Brain microvascular endothelial cell (primary cell): ENCODE measurements around the gene PRR23A.

Experiments used
- DNase-seq: peaks from one replicate; pipeline ENCODE4 v3.0.0-alpha.2; 2020
- H3K27ac ChIP-seq: fragments of 250-450 bp; sonication (Bioruptor Pico); 2 replicates; pipeline ENCODE4 v1.5.1; 2020; ENCODE audit warnings: mild to moderate bottlenecking, moderate library complexity
- H3K27me3 ChIP-seq: fragments of 250-450 bp; sonication (Bioruptor Pico); replicated peaks from 2 replicates; pipeline ENCODE4 v1.5.1; 2020; ENCODE audit warnings: mild to moderate bottlenecking
- H3K36me3 ChIP-seq: fragments of 250-450 bp; sonication (Bioruptor Pico); replicated peaks from 2 replicates; pipeline ENCODE4 v1.5.1; 2020; ENCODE audit warnings: mild to moderate bottlenecking
- H3K4me3 ChIP-seq: 2 replicates; pipeline ENCODE4 v1.5.1; 2011; ENCODE audit warnings: low read depth, mild to moderate bottlenecking, control low read depth, low read length, moderate library complexity
- CTCF ChIP-seq: IDR thresholded peaks from 2 replicates; pipeline ENCODE4 v1.5.1; 2011; ENCODE audit warnings: low read depth, mild to moderate bottlenecking, moderate library complexity, low read length, control low read depth, inconsistent platforms; ENCODE audit errors: missing control alignments
- in situ Hi-C: cut with HindIII; loops from 2 replicates; pipeline ENCODE4 v1.10.0; 2017; ENCODE audit warnings: low sequenced_read_pairs, low pct_ligation_motif_present

PRR23A gene

GRCh38 chr3:139006051-139006716 is at the start of gene PRR23A:
Gene PRR23A, minus strand, starts transcription at chr3:139006268. Its CDS starts 0 bp downstream, at chr3:139006268.
- H3K27ac ChIP-seq, result no peak within 1 kb of the TSS
- no peak for DNase-seq
- in situ Hi-C loops, result no loop called here
- no peak within 1 kb of the TSS for H3K4me3 ChIP-seq
- TF ChIP-seq CTCF, result no peak
- no peaks in the 10 kb centered on the region for H3K36me3 ChIP-seq
- no peaks in the 10 kb centered on the region for H3K27me3 ChIP-seq

GRCh38 chr3:139052802-139053600 is 46.9 kb upstream of the PRR23A start:
- TF ChIP-seq CTCF, result no peak
- H3K27ac ChIP-seq, result no peak overlapping the region
- H3K27me3 ChIP-seq, result no peaks in the 10 kb centered on the region
- in situ Hi-C loops, result no loop called here
- no peak overlapping the region for H3K4me3 ChIP-seq
- H3K36me3 ChIP-seq, result no peaks in the 10 kb centered on the region
- no peak for DNase-seq

DNA sequence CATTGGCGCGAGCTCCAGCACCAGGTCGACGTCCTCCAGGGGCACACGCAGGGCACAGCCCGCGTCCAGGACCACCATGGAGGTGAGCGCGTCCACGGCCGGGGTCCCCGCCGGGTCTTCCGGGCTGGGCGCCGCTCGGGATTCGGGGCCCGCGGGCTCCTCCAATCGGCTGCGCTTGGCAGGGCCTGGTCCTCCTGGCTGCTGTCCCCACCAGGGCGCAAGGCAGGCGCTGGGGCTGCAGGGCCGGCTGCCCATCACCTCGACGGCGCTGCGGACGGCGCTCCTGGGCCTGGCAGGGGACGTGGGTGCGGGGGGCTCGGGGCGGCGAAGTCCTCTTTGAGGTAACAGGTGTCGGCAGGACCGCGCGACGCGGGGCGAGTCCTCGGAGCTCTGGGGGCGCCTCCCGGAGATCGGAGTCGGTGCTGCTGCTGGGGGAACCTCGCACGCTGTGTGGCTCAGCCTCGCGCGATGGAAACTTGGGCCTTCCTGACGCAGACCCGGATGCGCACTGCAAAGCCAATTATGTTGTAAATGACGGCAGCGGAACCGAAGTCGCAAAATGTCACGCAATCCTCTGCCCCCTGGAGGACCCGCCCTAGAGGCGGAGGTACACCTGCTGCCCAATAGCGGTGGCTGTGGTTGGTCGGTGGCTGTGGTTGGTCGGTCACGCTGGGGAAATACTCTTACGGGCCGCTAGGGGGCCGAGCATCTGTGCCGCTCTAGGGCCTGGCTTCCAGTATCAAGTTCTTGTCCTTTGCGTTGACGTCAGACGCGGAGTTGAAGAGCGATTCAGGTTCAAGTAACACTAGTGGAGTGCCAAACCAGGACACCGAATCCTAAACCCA is 38.5 kb upstream of the PRR23A start, which contains the start of gene PRR23C:
PRR23C (minus strand) TSS at position 527 of the 845 bp plus-strand sequence; CDS start at position 255, 272 bp downstream.
- in situ Hi-C loops, result no loop called here
- no peak for TF ChIP-seq CTCF
- DNase-seq, result no peak

GRCh38 chr3:139043554-139044365 is 37.7 kb upstream of the PRR23A start:
- Histone ChIP-seq H3K36me3 (no peaks in the 10 kb centered on the region), H3K27ac (no peak overlapping the region), H3K27me3 (no peaks in the 10 kb centered on the region), H3K4me3 (no peak overlapping the region)
- TF ChIP-seq CTCF, result no peak
- in situ Hi-C loops, result no loop called here
- DNase-seq, result no peak

More for the DNA sequence above, 38.5 kb upstream of the PRR23A start, which contains the start of gene PRR23C:
- Histone ChIP-seq H3K4me3 (no peak within 1 kb of the TSS), H3K27me3 (no peaks in the 10 kb centered on the region), H3K27ac (no peak within 1 kb of the TSS), H3K36me3 (no peaks in the 10 kb centered on the region)

DNA sequence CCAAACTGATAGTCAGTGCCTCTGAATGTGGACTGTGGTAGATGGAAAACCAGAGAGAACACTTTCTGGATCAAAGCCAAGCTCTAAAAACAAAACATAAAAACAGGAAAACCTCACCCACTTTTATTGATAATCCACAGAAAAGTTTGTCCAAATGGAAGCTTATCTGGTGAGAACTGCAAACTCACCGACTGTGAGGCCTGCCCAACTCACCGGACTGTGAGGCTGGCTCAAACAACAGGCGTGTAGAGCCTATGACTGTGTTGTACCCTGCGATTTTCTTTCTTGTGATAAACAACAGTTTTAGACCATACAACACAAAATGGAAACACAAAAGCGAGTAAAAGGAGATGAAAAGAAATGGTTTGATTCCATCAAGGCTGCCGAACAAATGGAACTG is 31.4 kb upstream of the PRR23A start:
- in situ Hi-C loops, result no loop called here
- no peak overlapping the region for H3K4me3 ChIP-seq
- TF ChIP-seq CTCF, result no peak
- no peaks in the 10 kb centered on the region for H3K27me3 ChIP-seq
- H3K36me3 ChIP-seq, result no peaks in the 10 kb centered on the region
- DNase-seq, result no peak
- H3K27ac ChIP-seq, result no peak overlapping the region
